PC-3 (cell line): ENCODE data around the gene DHRS4.
"Not testable (repeated sequence)": the region's sequence is repeated elsewhere in the genome, so short reads cannot be mapped to it uniquely, and the experiment has no call there.

Experiments used
- CTCF ChIP-seq: fragments of 300-600 bp; sonication (generic); conservative IDR thresholded peaks from 2 replicates; pipeline ENCODE4 v1.5.1; 2017; ENCODE audit warnings: antibody characterized with exemption, low read depth, mild to moderate bottlenecking, low read length
- EZH2 ChIP-seq: fragments of 300-600 bp; sonication (generic); IDR thresholded peaks from one replicate; pipeline ENCODE4 v1.6.1; 2017; ENCODE audit warnings: antibody characterized with exemption, mild to moderate bottlenecking, low read length; ENCODE audit not compliant: unreplicated experiment

DNA sequence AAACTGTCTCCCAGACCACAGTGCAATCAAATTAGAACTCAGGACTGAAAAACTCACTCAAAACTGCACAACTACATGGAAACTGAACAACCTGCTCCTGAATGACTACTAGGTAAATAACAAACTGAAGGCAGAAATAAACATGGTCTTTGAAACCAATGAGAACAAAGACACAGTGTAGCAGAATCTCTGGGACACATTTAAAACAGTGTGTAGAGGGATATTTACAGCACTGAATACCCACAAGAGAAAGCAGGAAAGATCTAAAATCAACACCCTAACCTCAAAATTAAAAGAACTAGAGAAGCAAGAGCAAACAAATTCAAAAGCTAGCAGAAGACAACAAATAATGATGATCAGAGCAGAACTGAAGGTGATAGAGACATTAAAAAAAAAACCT lies 20.5 kb downstream of the DHRS4 start:
- not testable (repeated sequence) for TF ChIP-seq CTCF, EZH2
